Stimulated activated effector memory CD8-positive, alpha-beta T cell treated with anti-CD3 and anti-CD28 coated beads, Interleukin-12 subunit alpha, Interleukin-12 subunit beta, amount 100 ng/mL, for 72 hours (primary cell): ENCODE measurements around the gene MACROD2.
"Not testable (repeated sequence)": the region's sequence is repeated elsewhere in the genome, so short reads cannot be mapped to it uniquely, and the experiment has no call there.

Source experiments
- ATAC-seq: fragments of 150-1000 bp; cut with Tn5 transposase; 2 replicates; pipeline ENCODE4 v1.10.0; 2021
- DNase-seq, 2 donors: peaks; one replicate each; pipeline ENCODE4 v3.0.0; 2021 to 2022; ENCODE audit warnings: low spot score in 2 of 2
- H3K27ac Mint-ChIP-seq: one replicate; pipeline ENCODE4 v1.8.0; 2022; ENCODE audit warnings: mild to moderate bottlenecking, mixed read lengths
- H3K36me3 Mint-ChIP-seq: one replicate; pipeline ENCODE4 v1.8.0; 2022; ENCODE audit warnings: mild to moderate bottlenecking, mixed read lengths
- H3K4me1 Mint-ChIP-seq: one replicate; pipeline ENCODE4 v1.8.0; 2022; ENCODE audit warnings: mixed read lengths
- H3K4me3 Mint-ChIP-seq: one replicate; pipeline ENCODE4 v1.8.0; 2022; ENCODE audit warnings: mild to moderate bottlenecking, mixed read lengths
- H3K9me3 Mint-ChIP-seq: one replicate; pipeline ENCODE4 v1.8.0; 2022; ENCODE audit warnings: mixed read lengths

MACROD2 gene

GRCh38 chr20:14036567-14036966 is 41.3 kb downstream of the MACROD2 start:
- H3K4me1 Mint-ChIP-seq, result no peaks in the 10 kb centered on the region
- no peaks in the 10 kb centered on the region for H3K36me3 Mint-ChIP-seq
- ATAC-seq, result no peak
- H3K9me3 Mint-ChIP-seq, result peaks cover 3% of the 10 kb centered on the region
- DNase-seq, result no peak
- H3K4me3 Mint-ChIP-seq, result no peak overlapping the region
- no peak overlapping the region for H3K27ac Mint-ChIP-seq

DNA sequence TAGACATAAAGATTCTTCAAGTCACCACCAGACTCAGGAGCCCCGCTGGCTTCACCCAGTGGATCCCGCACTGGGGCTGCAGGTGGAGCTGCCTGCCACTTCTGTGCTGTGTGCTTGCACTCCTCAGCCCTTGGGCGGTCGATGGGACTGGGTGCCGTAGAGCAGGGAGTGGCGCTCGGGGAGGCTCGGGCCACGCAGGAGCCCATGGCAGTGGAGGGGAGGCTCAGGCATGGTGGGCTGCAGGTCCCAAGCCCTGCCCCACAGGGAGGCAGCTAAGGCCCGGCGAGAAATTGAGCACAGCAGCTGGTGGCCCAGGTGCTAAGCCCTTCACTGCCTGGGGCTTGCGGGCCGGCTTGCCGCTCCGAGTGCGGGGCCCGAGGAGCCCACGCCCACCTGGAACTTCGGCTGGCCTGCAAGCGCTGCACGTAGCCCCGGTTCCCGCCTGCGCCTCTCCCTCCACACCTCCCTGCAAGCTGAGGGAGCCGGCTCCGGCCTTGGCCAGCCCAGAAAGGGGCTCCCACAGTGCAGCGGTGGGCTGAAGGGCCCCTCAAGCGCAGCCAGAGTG is 49.5 kb downstream of the MACROD2 start:
- not testable (repeated sequence) for ATAC-seq, H3K9me3 Mint-ChIP-seq, DNase-seq, H3K4me1 Mint-ChIP-seq, H3K36me3 Mint-ChIP-seq, H3K4me3 Mint-ChIP-seq, H3K27ac Mint-ChIP-seq

DNA sequence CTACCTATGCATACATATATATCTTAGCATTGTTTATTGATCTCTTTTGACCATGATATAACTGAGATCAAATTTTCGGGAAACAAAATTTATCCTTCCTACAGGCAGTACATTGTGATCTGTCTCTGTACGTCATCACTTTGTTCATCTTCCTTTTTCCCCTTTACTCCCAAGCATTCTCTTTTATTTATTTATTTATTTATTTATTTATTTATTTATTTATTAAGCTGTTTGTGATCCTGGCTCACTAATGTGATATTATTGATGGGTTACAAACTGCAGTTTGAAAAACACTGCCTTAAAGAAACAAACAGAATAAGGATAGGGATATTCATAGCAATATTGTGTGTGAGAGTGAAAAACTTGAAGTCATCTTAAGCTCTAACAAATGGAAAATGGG is 51.2 kb downstream of the MACROD2 start:
- Mint-ChIP-seq H3K4me3 (no peak overlapping the region), H3K36me3 (no peaks in the 10 kb centered on the region), H3K27ac (no peak overlapping the region), H3K9me3 (peaks cover 4% of the 10 kb centered on the region), H3K4me1 (no peaks in the 10 kb centered on the region)
- DNase-seq (no peak), ATAC-seq (no peak)

- Mint-ChIP-seq H3K4me3 (no peak overlapping the region), H3K4me1 (no peaks in the 10 kb centered on the region), H3K9me3 (peaks cover 4% of the 10 kb centered on the region), H3K27ac (no peak overlapping the region), H3K36me3 (no peaks in the 10 kb centered on the region)
- DNase-seq (no peak), ATAC-seq (no peak)
These were observed 53.8 kb downstream of the MACROD2 start for GRCh38 chr20:14049111-14049510.

GRCh38 chr20:14051454-14051853 is 56.1 kb downstream of the MACROD2 start:
- no peaks in the 10 kb centered on the region for H3K9me3 Mint-ChIP-seq

DNA sequence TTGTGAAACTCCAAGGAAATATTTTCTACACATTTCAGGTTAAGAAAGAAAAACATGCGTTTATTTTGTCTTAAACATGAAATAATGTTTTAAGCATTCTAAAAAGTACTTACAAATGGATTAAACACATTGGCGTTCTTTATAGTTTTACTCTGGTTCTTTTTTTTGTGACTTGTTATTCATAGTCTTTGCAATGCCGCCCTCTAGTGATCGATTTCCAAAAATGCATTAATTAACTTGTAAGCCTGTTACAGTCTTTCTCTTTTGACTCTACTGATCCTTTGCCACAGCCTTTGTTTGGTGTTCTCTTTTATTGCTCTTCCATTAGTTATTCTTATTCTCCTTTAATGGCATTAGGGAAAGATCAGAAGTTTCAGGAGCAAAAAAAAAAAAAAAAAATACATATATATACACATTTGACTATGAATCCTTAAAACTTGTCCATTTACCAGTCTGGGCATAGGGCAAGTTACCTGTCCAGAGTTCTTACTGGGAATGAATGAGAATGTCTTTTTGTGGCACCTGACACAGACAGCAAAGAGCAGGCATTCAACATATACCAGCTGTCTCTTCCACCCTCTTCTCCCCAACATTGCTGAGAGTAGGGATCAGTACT is 59.9 kb downstream of the MACROD2 start:
- no peaks in the 10 kb centered on the region for H3K4me1 Mint-ChIP-seq
- H3K4me3 Mint-ChIP-seq, result no peak overlapping the region
- DNase-seq, result no peak
- H3K36me3 Mint-ChIP-seq, result no peaks in the 10 kb centered on the region
- no peaks in the 10 kb centered on the region for H3K9me3 Mint-ChIP-seq
- no peak for ATAC-seq
- H3K27ac Mint-ChIP-seq, result no peak overlapping the region

More at GRCh38 chr20:14051454-14051853, 56.1 kb downstream of the MACROD2 start:
- Mint-ChIP-seq H3K36me3 (no peaks in the 10 kb centered on the region), H3K27ac (no peak overlapping the region), H3K4me3 (no peak overlapping the region), H3K4me1 (no peaks in the 10 kb centered on the region)
- DNase-seq, result no peak
- no peak for ATAC-seq

- H3K36me3 Mint-ChIP-seq, result no peaks in the 10 kb centered on the region
- H3K27ac Mint-ChIP-seq, result no peak overlapping the region
- DNase-seq, result no peak
- no peak for ATAC-seq
- H3K9me3 Mint-ChIP-seq, result peaks cover 8% of the 10 kb centered on the region
- no peaks in the 10 kb centered on the region for H3K4me1 Mint-ChIP-seq
- no peak overlapping the region for H3K4me3 Mint-ChIP-seq
These were observed 66.9 kb downstream of the MACROD2 start for GRCh38 chr20:14062171-14062570.

DNA sequence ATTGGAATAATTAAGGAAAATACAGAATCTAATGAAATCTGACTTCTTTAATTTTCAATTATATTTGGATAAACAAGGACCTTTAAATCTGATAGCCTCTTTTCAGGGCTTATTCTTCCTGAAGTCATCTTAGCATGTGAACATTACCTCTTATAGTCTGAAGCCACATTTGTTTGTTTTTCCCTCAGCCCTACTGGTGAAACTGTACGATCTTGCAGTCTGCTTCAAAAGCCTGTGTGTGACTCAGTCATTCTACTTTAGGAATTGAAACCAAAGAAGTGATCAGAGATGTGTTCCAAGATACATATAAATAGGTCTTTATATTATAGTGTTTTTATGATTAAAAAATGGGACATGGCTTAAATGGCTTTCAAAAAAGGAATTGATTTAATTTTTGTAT is 67.5 kb downstream of the MACROD2 start:
- Mint-ChIP-seq H3K27ac (no peak overlapping the region), H3K9me3 (peaks cover 8% of the 10 kb centered on the region), H3K36me3 (no peaks in the 10 kb centered on the region), H3K4me3 (no peak overlapping the region), H3K4me1 (no peaks in the 10 kb centered on the region)
- DNase-seq (no peak), ATAC-seq (no peak)

DNA sequence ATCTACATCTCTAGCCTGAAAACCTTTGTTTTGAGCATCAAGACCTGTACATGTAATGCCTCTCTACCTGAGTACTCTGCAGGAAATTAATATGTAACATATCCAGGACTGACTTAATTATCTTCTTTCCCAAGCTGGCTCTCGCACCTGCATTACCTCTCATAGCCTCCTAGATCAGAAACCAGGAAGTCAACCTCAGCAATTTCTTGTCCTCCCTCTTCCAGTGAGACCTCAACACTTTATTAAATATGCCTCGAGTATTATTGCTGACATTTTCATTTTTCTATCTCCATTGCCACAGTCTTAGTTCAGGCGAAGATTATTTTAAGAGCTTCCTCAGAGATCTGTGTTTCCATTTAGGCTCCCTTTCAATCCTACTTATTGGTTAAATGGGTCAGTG is 69.0 kb downstream of the MACROD2 start:
- DNase-seq (no peak), ATAC-seq (no peak)
- H3K9me3 Mint-ChIP-seq, result peaks cover 8% of the 10 kb centered on the region
- H3K27ac Mint-ChIP-seq, result no peak overlapping the region
- H3K4me1 Mint-ChIP-seq, result no peaks in the 10 kb centered on the region
- no peaks in the 10 kb centered on the region for H3K36me3 Mint-ChIP-seq
- H3K4me3 Mint-ChIP-seq, result no peak overlapping the region

- Mint-ChIP-seq H3K4me1 (no peaks in the 10 kb centered on the region), H3K36me3 (no peaks in the 10 kb centered on the region), H3K4me3 (no peak overlapping the region), H3K9me3 (peaks cover 8% of the 10 kb centered on the region), H3K27ac (no peak overlapping the region)
- DNase-seq (no peak), ATAC-seq (no peak)
These were observed 69.6 kb downstream of the MACROD2 start for GRCh38 chr20:14064921-14065320.

DNA sequence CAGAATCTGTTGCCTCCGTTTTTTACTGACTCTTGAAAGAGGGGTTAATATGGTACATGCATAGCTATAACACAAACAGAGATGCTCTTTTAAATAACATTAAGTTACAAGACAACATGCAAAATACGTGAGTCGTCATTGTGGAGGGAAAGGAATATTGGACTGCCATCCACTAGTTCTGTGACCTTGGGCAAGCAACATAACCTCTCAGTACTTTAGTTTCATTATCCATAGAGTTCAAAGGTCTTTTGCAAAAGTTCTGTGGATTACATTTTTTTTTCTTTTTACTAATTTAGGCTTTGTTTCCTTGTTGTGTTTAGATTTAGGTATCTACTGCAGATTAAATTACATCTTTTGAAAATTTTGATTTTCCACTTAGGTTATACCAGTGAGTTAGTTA is 70.5 kb downstream of the MACROD2 start:
- no peak for ATAC-seq
- no peak overlapping the region for H3K27ac Mint-ChIP-seq
- no peak for DNase-seq
- peaks cover 8% of the 10 kb centered on the region for H3K9me3 Mint-ChIP-seq
- H3K36me3 Mint-ChIP-seq, result no peaks in the 10 kb centered on the region
- no peaks in the 10 kb centered on the region for H3K4me1 Mint-ChIP-seq
- H3K4me3 Mint-ChIP-seq, result no peak overlapping the region

- Mint-ChIP-seq H3K27ac (no peak overlapping the region), H3K9me3 (peaks cover 9% of the 10 kb centered on the region), H3K4me1 (no peaks in the 10 kb centered on the region), H3K36me3 (no peaks in the 10 kb centered on the region), H3K4me3 (no peak overlapping the region)
- DNase-seq, result no peak
- ATAC-seq, result no peak
These were observed 72.3 kb downstream of the MACROD2 start for GRCh38 chr20:14067603-14068002.

DNA sequence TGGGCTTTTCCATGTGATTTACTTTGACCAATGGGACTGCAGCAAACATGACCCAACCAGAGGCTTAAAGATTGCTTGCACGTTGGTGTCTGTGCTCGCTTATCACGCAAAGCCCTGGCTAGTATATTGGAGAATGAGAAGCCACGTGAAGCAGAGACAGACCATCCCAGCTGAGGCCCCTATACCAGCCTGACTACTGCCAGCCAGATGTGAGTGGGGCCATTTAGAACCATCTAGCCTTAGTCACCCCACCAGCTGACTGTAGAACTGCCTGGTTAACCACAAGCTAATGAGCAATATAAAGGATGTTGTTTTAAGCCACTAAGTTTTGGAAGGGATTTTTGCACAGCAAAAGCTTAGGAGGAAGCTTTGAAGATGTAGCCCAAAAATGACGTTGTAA is 74.5 kb downstream of the MACROD2 start:
- Mint-ChIP-seq H3K4me3 (no peak overlapping the region), H3K4me1 (no peaks in the 10 kb centered on the region), H3K9me3 (peaks cover 3% of the 10 kb centered on the region), H3K36me3 (no peaks in the 10 kb centered on the region), H3K27ac (no peak overlapping the region)
- no peak for ATAC-seq
- no peak for DNase-seq

- peaks cover 9% of the 10 kb centered on the region for H3K9me3 Mint-ChIP-seq
- ATAC-seq (no peak), DNase-seq (no peak)
- H3K4me3 Mint-ChIP-seq, result no peak overlapping the region
- H3K27ac Mint-ChIP-seq, result no peak overlapping the region
- H3K36me3 Mint-ChIP-seq, result no peaks in the 10 kb centered on the region
- no peaks in the 10 kb centered on the region for H3K4me1 Mint-ChIP-seq
These were observed 98.3 kb downstream of the MACROD2 start for GRCh38 chr20:14093652-14094051.

DNA sequence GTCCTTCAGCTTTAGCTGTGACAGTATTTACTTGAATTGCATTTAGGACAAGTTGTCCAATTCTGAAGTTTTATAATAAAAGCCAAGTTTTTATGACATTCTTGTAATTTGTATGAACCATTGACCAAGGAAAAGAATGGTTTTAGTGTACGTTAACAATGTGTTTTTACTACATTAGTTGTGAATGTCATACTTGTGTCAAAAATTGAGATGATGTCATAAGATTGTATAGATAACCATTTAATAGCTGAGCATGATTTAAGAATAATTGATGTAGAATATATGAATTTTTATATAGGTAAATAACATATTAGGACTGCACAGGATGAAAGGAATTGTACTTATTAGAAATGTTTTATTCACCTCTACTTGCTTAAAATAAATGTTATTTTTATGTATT is 102.9 kb downstream of the MACROD2 start:
- Mint-ChIP-seq H3K4me1 (no peaks in the 10 kb centered on the region), H3K4me3 (no peak overlapping the region), H3K9me3 (peaks cover 3% of the 10 kb centered on the region), H3K27ac (no peak overlapping the region), H3K36me3 (no peaks in the 10 kb centered on the region)
- DNase-seq, result no peak
- ATAC-seq, result no peak

- Mint-ChIP-seq H3K9me3 (peaks cover 16% of the 10 kb centered on the region), H3K27ac (no peak overlapping the region), H3K4me3 (no peak overlapping the region), H3K4me1 (no peaks in the 10 kb centered on the region), H3K36me3 (no peaks in the 10 kb centered on the region)
- no peak for DNase-seq
- ATAC-seq, result no peak
These were observed 118.1 kb downstream of the MACROD2 start for GRCh38 chr20:14113416-14113815.
